GM12875 (cell line): ENCODE results near the gene AMY2B.
"Not testable (repeated sequence)": the region's sequence is repeated elsewhere in the genome, so short reads cannot be mapped to it uniquely, and the experiment has no call there.

Source experiments
- H3K4me3 ChIP-seq: one replicate; pipeline ENCODE4 v1.5.1; 2011; ENCODE audit warnings: low read depth, low read length, control low read depth
- CTCF ChIP-seq: IDR thresholded peaks from 2 replicates; pipeline ENCODE4 v1.5.1; 2011; ENCODE audit warnings: low read depth, mild to moderate bottlenecking, control low read depth, inconsistent platforms, low read length, moderate library complexity, borderline replicate concordance; ENCODE audit not compliant: insufficient read depth

The AMY2B gene

GRCh38 chr1:103569493-103569892, 1.9 kb upstream of the AMY2B start:
- no peak for TF ChIP-seq CTCF

GRCh38 chr1:103576065-103576464, 4.7 kb downstream of the AMY2B start:
- no peak for TF ChIP-seq CTCF

More at GRCh38 chr1:103569493-103569892, 1.9 kb upstream of the AMY2B start:
- no peak overlapping the region for H3K4me3 ChIP-seq

GRCh38 chr1:103576784-103577183, 5.4 kb downstream of the AMY2B start:
- H3K4me3 ChIP-seq, result not testable (repeated sequence)

More at GRCh38 chr1:103576065-103576464, 4.7 kb downstream of the AMY2B start:
- H3K4me3 ChIP-seq, result no peak overlapping the region

- no peak for TF ChIP-seq CTCF
These were observed 11.1 kb downstream of the AMY2B start for GRCh38 chr1:103582464-103582863.

GRCh38 chr1:103583887-103584286, 12.5 kb downstream of the AMY2B start:
- TF ChIP-seq CTCF, result no peak
- no peak overlapping the region for H3K4me3 ChIP-seq

More at GRCh38 chr1:103582464-103582863, 11.1 kb downstream of the AMY2B start:
- no peak overlapping the region for H3K4me3 ChIP-seq

- no peak overlapping the region for H3K4me3 ChIP-seq
- no peak for TF ChIP-seq CTCF
These were observed 13.1 kb downstream of the AMY2B start for GRCh38 chr1:103584537-103584936.

GRCh38 chr1:103602740-103603139, 31.4 kb downstream of the AMY2B start:
- not testable (repeated sequence) for H3K4me3 ChIP-seq

- no peak overlapping the region for H3K4me3 ChIP-seq
- no peak for TF ChIP-seq CTCF
These were observed 45.0 kb downstream of the AMY2B start for GRCh38 chr1:103616362-103616761.

- H3K4me3 ChIP-seq, result not testable (repeated sequence)
These were observed 45.6 kb downstream of the AMY2B start, which contains the start of gene AMY2A for GRCh38 chr1:103616994-103617477. AMY2A (plus strand) TSS chr1:103617427; CDS start chr1:103617441, 14 bp downstream.

- not testable (repeated sequence) for H3K4me3 ChIP-seq
These were observed 56.0 kb downstream of the AMY2B start for GRCh38 chr1:103627436-103627835.
